Activated CD8-positive, alpha-beta memory T cell treated with anti-CD3 and anti-CD28 coated beads, Interleukin-2, amount 50 U/mL, for 24 hours (primary cell): ENCODE results near the gene C17orf75.
A peak's percentile ranks its signal among the peaks of the same experiment; 100 is the strongest.
"Not testable (repeated sequence)": the region's sequence is repeated elsewhere in the genome, so short reads cannot be mapped to it uniquely, and the experiment has no call there.

Experiments
- DNase-seq: peaks from one replicate; pipeline ENCODE4 v3.0.0-alpha.2; 2020; ENCODE audit errors: extremely low read depth

The C17orf75 gene

GRCh38 chr17:32341857-32342602, at the start of gene C17orf75:
Gene C17orf75, minus strand, starts transcription at chr17:32342173. Its CDS starts 34 bp downstream, at chr17:32342139.
- DNase-seq: peak; percentile 54

GRCh38 chr17:32388613-32389459, 46.9 kb upstream of the C17orf75 start:
- no peak for DNase-seq

- not testable (repeated sequence) for DNase-seq
These were observed 46.2 kb upstream of the C17orf75 start for GRCh38 chr17:32388128-32388527.

- no peak for DNase-seq
These were observed 44.9 kb upstream of the C17orf75 start for GRCh38 chr17:32386844-32387243.

- no peak for DNase-seq
These were observed 44.0 kb upstream of the C17orf75 start for GRCh38 chr17:32385971-32386370.

- DNase-seq: no peak
These were observed 43.1 kb upstream of the C17orf75 start for GRCh38 chr17:32385121-32385520.

GRCh38 chr17:32383926-32384434, 42.0 kb upstream of the C17orf75 start:
- no peak for DNase-seq

- no peak for DNase-seq
These were observed 40.7 kb upstream of the C17orf75 start for GRCh38 chr17:32382526-32383223.

GRCh38 chr17:32370426-32370825, 28.5 kb upstream of the C17orf75 start:
- no peak for DNase-seq

- no peak for DNase-seq
These were observed 19.3 kb upstream of the C17orf75 start for GRCh38 chr17:32361270-32361669.

GRCh38 chr17:32357615-32358014, 15.6 kb upstream of the C17orf75 start:
- no peak for DNase-seq

GRCh38 chr17:32356750-32357149, 14.8 kb upstream of the C17orf75 start:
- DNase-seq: no peak

- DNase-seq: no peak
These were observed 14.4 kb upstream of the C17orf75 start for GRCh38 chr17:32356378-32356743.

- no peak for DNase-seq
These were observed 13.8 kb upstream of the C17orf75 start for GRCh38 chr17:32355649-32356377.

GRCh38 chr17:32352734-32353133, 10.8 kb upstream of the C17orf75 start:
- not testable (repeated sequence) for DNase-seq

- DNase-seq: no peak
These were observed 8.9 kb upstream of the C17orf75 start for GRCh38 chr17:32350666-32351418.

GRCh38 chr17:32349854-32350665, 8.1 kb upstream of the C17orf75 start, which contains the start of gene ZNF207:
Gene ZNF207, plus strand, starts transcription at chr17:32350157. Its CDS starts 129 bp downstream, at chr17:32350286.
- peak; percentile 91 for DNase-seq

GRCh38 chr17:32349503-32349853, 7.5 kb upstream of the C17orf75 start:
- DNase-seq: no peak

GRCh38 chr17:32348483-32348800, 6.5 kb upstream of the C17orf75 start:
- no peak for DNase-seq
